Mucosa of descending colon (tissue), 3 donors: ENCODE data around the gene COL19A1. TPM values are rescaled to one million over a fixed set of nuclear protein-coding genes. Genes with fewer than 3 reads are reported as not detected.

ENCODE experiments used
- ATAC-seq: fragments of 200-7000 bp; cut with Tn5 transposase; one replicate; pipeline ENCODE4 v1.9.1; 2020; ENCODE audit warnings: mild to moderate bottlenecking, moderate library complexity
- DNase-seq, 3 donors: peaks; one replicate each; pipeline ENCODE4 v3.0.0-alpha.2; 2020
- H3K36me3 ChIP-seq: fragments of 200-600 bp; one replicate; pipeline ENCODE4 v1.8.0; 2021; ENCODE audit warnings: low read depth, mild to moderate bottlenecking
- H3K4me1 ChIP-seq: fragments of 200-600 bp; one replicate; pipeline ENCODE4 v1.8.0; 2021; ENCODE audit warnings: low read depth, mild to moderate bottlenecking
- H3K4me3 ChIP-seq: fragments of 200-600 bp; one replicate; pipeline ENCODE4 v1.8.0; 2021; ENCODE audit warnings: mild to moderate bottlenecking
- H3K9me3 ChIP-seq: fragments of 200-600 bp; one replicate; pipeline ENCODE4 v1.8.0; 2021; ENCODE audit warnings: mild to moderate bottlenecking
- intact Hi-C, 2 donors: fragments of 100-400 bp; cut with DNase I in 1 of 2; cut with micrococcal nuclease in 1 of 2; formaldehyde crosslinking; loops; one replicate each; pipeline versions ENCODE4 v1.11.0 to v1.11.1; 2022; cut with DNase I, micrococcal nuclease
- total RNA-seq, 3 donors: library from RNA; stranded (reverse); fragmentation: NEBNext Ultra II Directional in 2 of 3; extraction: Animal tissue kit (Norgen Biotek cat#: 25700) in 2 of 3; gene quantifications; one replicate each; pipeline versions ENCODE4 v1.2.1 to v1.2.4, GENCODE V29; 2021 to 2023
- TF ChIP-seq, protein P1 (sequence below): fragments of 200-600 bp; IDR thresholded peaks from one replicate; pipeline ENCODE4 v1.8.0; 2022; ENCODE audit warnings: antibody characterized with exemption, mild to moderate bottlenecking
- donor health status: DM: no; HTN: no; CAD: no; lungs with moderate emphysema.
- donor health status: DM: no; HTN: no; CAD: no.
- donor health status: DM: no; HTN: yes; CAD: no.

COL19A1 gene
- total RNA-seq, 3 donors from 2014 or later, result 0.19 to 0.49 (median 0.24) TPM

DNA sequence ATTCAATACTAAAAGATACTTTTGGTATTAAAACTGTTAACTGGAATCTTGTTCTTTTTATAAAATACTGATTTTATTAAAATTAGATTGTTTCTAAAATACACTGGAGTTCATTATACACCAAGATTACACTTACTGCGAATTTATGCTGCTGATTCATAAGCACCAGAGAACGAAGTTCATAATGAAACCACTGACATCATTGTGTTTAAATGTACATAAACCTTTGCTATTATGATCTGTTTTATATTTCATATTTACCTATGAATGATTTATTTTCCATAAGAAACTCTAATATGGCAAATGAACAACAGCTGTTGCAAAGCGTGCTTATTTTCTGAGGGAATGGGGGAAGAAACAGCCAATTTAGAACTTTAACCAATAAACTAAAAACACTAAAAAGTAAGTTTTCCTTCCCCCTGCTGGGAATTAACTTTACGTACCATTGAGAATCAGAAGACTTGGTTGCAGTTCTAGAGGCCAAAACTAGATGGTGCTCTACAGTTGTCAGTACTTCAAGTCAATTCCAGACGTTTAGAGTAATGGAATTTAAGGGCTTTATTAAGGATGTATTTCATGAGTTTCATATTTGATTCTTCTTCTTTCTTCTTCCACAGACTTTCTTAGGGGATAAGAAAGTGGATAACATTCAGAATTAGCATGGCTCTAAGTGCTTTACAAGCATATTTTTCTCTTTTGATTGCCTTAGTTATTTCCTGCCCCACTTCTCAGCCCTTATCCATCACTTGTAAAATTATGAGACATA is 30.8 kb upstream of the COL19A1 start:
- Histone ChIP-seq H3K36me3 (no peaks in the 10 kb centered on the region), H3K9me3 (no peaks in the 10 kb centered on the region), H3K4me1 (no peaks in the 10 kb centered on the region), H3K4me3 (no peak overlapping the region)
- ATAC-seq, result peak; percentile 67
- intact Hi-C loops, result loop anchor here in 1 of 2 donors (5.0 kb wide), 1 partner anchor 272 kb away; no protein-coding TSS in a partner anchor
- peak in 1 of 3 donors; percentile 61 for DNase-seq
- TF ChIP-seq, protein P1, sequence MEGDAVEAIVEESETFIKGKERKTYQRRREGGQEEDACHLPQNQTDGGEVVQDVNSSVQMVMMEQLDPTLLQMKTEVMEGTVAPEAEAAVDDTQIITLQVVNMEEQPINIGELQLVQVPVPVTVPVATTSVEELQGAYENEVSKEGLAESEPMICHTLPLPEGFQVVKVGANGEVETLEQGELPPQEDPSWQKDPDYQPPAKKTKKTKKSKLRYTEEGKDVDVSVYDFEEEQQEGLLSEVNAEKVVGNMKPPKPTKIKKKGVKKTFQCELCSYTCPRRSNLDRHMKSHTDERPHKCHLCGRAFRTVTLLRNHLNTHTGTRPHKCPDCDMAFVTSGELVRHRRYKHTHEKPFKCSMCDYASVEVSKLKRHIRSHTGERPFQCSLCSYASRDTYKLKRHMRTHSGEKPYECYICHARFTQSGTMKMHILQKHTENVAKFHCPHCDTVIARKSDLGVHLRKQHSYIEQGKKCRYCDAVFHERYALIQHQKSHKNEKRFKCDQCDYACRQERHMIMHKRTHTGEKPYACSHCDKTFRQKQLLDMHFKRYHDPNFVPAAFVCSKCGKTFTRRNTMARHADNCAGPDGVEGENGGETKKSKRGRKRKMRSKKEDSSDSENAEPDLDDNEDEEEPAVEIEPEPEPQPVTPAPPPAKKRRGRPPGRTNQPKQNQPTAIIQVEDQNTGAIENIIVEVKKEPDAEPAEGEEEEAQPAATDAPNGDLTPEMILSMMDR, result peak; percentile 60

- DNase-seq, result no peak
- peaks cover under 1% of the 10 kb centered on the region for H3K4me1 ChIP-seq
- H3K9me3 ChIP-seq, result no peaks in the 10 kb centered on the region
- TF ChIP-seq, protein P1, result no peak
- H3K4me3 ChIP-seq, result no peak overlapping the region
- ATAC-seq, result no peak
- intact Hi-C loops, result no loop called here
- no peaks in the 10 kb centered on the region for H3K36me3 ChIP-seq
Measured at GRCh38 chr6:69841862-69842261, 24.5 kb upstream of the COL19A1 start.

DNA sequence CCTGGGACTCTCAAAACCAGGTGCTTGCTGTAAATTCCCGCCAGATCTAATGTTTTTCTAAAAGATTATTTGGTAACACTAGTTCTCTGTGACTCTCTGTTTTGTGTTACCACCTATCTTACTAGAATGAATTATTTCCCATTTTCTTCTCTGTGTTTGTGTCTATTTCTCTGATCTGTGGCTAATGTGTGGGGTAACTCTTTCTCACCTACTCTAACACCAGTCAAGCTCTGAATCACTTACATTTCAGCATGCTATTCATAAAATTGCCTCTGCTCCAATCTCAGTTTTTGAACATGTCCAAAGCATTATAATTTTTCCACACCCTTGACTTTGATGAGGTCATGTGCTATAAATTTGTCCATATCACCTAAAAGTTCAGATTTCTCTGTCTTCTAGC is 23.2 kb upstream of the COL19A1 start:
- intact Hi-C loops, result no loop called here
- no peak for DNase-seq
- Histone ChIP-seq H3K4me1 (peaks cover 2% of the 10 kb centered on the region), H3K4me3 (no peak overlapping the region), H3K36me3 (no peaks in the 10 kb centered on the region), H3K9me3 (no peaks in the 10 kb centered on the region)
- no peak for ATAC-seq
- TF ChIP-seq, protein P1, result no peak

GRCh38 chr6:69846312-69846711 is 20.0 kb upstream of the COL19A1 start:
- no peak for DNase-seq
- TF ChIP-seq, protein P1, result no peak

DNA sequence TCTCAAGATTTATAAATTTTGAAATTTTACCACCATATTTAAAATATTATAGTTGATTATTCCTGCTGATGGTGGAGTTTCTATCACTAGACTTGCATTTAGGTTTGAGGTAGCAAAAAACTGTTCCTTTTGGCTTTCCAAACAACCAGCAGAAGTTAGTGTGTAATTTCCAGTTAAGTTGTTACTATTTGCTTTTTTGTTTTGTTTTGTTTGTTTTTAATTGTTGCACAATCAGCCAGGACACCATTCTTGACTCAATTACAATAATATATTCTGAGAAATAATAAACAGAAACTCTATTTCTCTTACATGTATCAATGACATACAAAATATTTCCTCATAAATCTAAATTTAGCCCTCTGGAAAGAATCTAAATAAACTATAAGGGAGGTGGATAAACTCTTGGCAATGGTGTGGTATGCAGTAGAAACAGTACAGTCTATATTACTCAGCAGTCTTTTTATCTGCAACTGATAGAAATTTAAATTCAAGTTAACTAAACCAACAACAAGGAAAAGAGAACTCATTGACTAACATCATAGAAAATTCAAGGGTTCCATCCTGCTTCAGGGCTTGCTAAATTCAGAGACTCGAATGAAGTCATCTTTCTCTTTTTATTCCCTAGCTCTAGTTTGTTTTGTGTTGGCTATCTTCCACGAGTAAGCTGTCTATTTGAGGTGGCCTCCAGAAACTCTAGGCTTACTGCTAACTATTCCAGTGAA is 19.4 kb upstream of the COL19A1 start:
- DNase-seq (no peak), ATAC-seq (no peak)
- Histone ChIP-seq H3K4me1 (peaks cover 4% of the 10 kb centered on the region), H3K36me3 (no peaks in the 10 kb centered on the region), H3K4me3 (no peak overlapping the region), H3K9me3 (no peaks in the 10 kb centered on the region)
- TF ChIP-seq, protein P1, result no peak
- intact Hi-C loops, result no loop called here

More at GRCh38 chr6:69846312-69846711, 20.0 kb upstream of the COL19A1 start:
- no peak for ATAC-seq
- intact Hi-C loops, result no loop called here
- Histone ChIP-seq H3K9me3 (no peaks in the 10 kb centered on the region), H3K4me3 (no peak overlapping the region), H3K36me3 (no peaks in the 10 kb centered on the region), H3K4me1 (peaks cover 4% of the 10 kb centered on the region)
